Erythroblast (primary cell): ENCODE results near the gene METTL26.

Experiments used
- GATA1 ChIP-seq: IDR thresholded peaks from 2 replicates; pipeline ENCODE4 v1.6.1; 2011; ENCODE audit warnings: low read depth, mild to moderate bottlenecking, control low read depth, low read length, moderate library complexity
- POLR2A ChIP-seq: IDR thresholded peaks from 2 replicates; pipeline ENCODE4 v1.6.1; 2011; ENCODE audit warnings: mild to moderate bottlenecking, low read length

- no peak for TF ChIP-seq POLR2A
- TF ChIP-seq GATA1, result no peak
These were observed 21.4 kb upstream of the METTL26 start for GRCh38 chr16:657487-657886.
